NCI-H146 treated with DMSO at 0.1 percent for 48 hours (cell line): ENCODE data around the gene RNF169.

ENCODE experiments used
- DNase-seq: peaks from one replicate; lab custom pipeline; 2025; ENCODE audit not compliant: unreplicated experiment; lab: John Stamatoyannopoulos, UW

RNF169 gene, protein sequence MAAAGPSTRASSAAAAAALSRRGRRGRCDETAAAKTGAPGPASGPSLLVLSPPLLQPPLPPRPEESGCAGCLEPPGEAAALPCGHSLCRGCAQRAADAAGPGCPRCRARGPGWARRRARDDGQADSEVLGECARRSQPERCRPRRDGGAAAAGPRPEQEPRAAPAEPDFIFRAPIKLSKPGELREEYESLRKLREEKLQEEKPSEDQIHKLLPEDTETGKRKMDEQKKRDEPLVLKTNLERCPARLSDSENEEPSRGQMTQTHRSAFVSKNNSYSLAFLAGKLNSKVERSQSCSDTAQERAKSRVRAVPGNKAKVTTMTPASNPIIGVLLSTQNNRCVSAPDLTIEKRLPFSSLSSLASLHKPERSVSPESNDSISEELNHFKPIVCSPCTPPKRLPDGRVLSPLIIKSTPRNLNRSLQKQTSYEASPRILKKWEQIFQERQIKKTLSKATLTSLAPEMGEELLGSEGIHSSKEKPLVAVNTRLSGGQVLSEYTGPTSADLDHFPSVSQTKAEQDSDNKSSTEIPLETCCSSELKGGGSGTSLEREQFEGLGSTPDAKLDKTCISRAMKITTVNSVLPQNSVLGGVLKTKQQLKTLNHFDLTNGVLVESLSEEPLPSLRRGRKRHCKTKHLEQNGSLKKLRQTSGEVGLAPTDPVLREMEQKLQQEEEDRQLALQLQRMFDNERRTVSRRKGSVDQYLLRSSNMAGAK

DNA sequence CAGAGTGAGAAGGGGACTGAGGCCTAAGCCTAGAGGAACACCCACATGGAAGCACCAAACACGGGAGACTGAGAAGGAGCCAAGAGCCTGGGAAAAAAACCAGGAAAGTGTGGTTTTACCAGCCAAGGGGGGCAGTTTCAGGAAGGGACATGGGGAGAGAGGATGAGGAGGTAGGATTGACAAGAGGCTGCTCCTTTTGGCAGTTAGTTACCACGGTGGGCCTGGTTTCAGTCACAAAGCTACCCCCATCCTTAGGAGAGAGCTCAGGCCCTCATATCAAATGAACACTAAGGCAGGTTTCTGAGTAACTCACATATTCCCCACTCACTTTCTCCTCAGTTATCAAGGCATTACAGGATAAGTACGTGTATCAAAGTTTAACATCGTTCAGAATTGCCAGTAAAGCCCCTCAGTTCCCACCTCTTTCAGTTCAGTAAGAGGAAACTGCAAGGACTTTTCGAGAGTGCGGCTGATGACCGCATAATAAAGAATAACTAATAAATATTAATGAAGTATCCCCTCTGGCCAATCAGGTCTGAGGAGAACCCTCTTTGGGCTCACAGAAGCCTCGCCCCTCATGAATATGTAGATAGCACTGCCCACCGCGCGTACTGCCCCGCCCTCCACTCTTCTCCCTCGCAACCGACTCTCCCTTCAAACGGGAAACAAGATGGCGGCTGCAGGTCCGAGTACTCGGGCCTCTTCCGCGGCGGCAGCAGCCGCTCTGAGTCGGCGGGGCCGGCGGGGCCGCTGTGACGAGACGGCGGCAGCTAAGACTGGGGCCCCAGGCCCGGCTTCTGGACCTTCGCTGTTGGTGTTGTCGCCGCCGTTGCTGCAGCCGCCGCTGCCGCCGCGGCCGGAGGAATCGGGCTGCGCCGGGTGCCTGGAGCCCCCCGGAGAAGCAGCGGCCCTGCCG is at the start of gene RNF169:
TSS of gene RNF169 (plus strand) at position 639 of the 916 bp plus-strand sequence. CDS start at position 671, 32 bp downstream.
- peak; percentile 96 for DNase-seq

DNA sequence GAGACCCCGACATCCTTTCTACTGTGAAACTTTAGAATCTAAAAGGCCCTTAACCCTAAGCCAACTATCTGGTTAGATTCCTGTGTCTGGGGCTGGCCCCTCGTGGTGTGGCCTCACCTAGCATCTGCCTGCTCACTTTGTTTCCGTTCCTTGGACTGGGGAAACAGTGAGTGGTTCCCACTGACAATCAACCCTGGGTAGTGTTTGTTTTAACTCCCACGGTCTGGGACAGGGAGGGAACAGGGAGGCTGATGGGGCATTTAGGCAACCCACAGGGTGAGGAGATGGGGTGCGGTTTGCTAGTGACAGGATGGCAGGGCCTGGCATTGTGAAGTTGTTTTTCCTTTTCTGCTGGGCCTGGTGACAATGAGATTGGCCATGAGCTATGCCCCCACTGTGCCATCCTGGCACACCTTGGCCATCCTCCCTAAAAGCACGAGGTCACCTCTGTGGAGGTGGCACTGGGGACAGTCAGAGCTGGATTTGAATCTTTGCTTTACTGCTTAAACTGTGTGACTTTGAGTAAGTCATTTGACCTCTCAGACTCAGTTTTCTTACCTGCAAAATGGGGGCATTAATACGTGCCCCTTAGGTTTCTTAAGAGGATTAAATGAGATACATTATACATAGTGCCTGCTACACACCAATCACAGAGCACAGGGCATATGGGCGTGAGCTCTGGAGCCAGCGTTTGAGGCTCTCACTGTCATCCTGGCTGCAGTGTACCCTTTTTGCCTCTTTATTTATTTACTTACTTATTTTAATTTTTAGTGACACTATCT is 48.8 kb upstream of the RNF169 start:
- no peak for DNase-seq

DNA sequence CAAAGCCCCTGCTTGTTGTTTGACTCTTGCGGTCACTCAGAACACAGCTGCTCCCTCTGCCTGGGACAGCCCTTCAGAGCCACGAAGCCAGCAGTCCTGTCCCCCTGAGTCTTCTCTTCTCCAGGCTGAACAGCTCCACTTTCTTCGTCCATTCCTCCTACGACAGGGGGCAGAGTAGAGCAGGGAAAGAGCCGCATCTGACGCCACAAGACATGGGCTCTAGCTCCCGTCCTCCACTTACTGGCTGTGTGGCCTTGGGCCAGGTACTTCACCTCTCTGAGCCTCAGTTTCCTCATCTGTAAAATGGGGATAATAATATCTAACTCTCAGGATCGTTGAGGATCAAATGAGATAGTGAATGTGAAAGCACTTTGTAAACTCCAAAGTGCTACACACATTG is 47.3 kb upstream of the RNF169 start:
- no peak for DNase-seq

DNA sequence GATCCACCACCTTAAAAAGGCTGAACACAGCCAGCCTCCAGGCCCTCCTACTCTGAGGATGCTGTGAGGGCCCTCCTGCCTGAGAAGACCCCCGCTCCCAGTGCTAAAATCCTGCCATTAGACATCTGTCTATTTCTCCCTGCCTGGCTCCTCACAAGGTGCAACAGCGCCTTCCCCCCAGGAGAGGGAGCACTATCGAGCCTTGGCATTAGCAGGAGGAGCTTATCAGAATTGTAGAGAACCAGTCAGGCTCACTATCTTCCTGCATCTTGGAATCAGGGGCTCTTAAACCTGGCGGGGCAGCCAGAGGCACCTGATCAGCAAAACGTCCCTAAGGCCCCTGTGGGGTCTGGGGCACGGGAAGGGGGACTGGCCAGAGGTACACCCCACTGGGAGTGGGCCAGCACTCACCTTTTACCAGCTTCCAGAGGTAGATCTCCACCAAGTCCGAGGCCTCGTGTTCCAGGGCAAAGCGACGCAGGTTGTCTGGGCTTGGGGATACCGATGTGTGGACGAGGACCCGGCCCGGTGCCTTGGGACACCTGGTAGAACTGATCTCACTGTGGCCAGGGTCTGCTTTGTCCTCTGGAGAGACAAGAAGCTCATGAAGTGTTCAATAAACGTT is 46.2 kb upstream of the RNF169 start:
- peak; percentile 40 for DNase-seq

DNA sequence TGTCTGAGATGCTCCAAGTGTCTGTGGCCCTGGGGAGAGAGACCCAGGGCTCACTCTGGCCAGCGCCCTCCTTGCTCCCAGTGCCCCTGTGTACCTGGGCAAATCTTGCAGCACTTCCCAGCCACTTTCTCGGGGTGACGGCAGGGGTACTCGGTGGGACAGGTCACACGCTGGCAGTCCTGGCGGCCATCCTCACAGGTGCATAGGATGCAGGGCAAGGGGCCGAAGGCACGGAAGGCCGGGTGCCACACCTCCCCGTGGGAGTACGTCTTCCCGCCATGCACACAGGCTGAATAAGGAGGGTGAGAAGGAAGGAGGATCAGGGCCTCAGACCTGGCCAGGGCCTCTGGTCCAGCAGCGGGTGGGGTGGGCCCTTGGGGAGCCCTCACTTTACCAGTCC is 45.4 kb upstream of the RNF169 start:
- DNase-seq, result no peak

DNA sequence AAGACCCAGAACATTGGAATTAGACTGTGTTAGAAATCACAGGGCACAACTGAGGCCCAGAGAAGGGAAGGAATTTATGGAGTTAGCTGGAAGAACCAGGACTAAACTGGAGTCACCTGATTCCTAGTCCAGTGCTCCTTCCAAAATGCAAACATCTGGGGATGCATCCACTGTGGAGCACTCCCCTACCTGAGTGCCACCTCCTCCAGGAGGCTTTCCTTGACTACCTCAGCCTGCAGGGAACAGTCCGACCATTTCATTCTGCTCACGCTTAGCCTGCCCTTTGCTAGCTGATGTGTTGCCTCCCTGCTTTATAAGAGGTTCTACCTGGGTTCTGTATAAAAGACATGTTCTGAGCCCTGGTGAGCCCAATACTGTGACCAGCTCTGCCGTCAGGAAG is 41.5 kb upstream of the RNF169 start:
- no peak for DNase-seq

DNA sequence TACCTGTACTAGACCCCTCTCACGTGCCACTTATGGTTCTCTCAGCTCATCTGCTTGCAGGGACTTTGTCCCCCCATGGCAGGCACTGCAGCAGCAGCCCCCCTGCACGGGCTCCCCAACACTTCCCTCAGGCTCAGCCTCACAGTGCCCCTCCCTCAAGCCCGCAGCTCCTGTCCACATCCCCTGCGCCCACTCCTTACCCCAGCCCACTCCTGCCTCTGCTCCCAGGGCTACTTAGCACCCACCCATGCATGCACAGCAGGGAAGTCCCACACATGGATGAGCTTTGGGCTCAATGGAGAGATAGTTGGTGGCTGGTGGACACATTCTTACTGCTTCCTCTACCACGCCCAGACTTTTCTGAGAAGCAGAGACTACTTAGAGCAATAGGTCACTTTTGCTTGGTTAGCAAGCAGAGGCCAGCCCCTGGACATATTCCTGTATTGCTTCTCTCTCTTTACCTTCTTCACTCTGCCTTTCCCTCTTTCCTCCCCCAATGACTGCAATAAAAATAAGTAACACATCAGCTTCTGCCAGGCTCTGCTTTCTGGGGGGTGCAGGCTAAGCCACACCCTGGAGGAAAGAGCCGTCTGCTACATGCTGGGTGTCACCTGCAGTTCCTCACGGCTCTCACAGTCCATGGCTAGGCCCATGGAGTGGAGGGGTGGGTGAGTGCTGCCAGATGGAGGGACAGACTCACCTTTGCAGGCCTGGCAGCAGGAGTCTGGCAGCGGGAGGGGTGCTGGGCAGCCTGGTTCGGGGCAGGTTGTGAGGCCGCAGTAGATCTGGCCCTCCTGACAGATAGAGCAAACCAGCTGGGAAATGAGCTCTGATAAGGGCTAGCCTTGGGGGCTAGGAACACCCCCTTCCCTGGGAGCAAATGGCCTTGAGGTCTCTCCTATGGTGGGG is 40.8 kb upstream of the RNF169 start:
- DNase-seq, result no peak

DNA sequence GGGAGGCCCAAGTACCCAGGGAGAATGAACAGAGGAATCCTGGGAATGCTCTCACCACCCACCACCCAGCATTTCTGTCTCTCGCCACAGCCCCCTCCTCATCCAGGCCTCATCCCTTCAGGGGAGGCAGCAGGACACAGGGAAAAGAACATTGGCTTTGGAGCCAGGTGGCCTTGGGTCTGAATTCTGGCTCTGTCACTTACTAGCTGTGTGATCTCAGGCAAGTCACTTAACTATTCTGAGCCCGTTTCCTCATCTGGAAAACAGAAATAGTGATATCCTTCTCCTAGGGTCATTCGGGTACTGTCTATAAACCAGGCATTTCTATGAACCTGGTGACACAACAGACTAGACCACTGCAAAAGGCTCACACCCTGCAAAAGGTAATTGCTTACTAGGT is 39.5 kb upstream of the RNF169 start:
- DNase-seq, result no peak

DNA sequence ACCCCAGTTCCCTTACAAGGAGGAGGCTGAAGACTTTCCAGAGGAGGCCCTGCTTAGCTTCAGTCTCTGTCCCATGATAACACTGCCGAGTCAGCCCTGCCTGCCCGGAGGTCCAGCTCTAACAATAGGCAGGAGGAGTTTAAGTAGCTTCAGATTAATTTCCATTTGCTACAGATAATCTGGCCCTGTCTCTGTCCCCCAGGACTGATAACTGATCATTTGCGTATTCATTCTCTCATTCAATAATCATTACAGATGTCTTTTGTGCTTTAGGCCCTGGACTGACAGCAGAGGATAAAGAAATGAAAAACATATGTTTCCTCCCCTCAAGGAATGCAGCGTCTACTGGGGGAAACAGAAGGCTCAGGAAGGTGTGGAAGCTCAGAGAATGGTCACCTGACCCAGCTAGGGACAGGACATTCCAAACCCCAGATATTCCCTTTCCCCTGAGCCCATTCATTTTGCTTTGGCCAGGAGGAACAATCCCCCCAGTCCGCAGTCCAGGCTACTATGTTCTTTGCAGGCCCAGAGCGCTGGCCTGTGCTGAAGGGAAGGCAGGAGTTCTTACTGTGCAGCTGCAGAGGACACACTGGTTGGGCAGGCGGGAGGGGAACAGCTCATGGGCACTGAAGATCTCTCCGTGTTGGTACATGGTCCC is 38.2 kb upstream of the RNF169 start:
- no peak for DNase-seq

DNA sequence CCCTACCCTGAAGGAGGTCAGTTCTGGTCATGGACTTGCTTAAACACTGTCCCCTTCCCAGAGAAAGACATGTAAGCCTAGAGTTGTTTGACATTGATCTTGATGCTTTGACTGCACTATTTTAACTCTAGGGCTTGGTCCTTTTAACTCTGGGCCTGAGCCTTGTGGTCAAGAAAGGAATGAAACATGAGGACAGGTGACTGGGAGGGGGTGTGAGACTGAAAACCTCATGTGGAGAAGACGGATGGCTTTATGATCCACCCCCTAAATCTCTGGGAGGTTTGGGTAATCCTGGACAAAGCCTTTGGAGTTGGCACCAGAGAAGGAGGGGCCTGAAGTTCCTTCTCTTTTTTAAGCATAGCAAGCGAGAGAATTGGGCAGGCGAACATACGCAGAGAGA is 35.0 kb upstream of the RNF169 start:
- no peak for DNase-seq

DNA sequence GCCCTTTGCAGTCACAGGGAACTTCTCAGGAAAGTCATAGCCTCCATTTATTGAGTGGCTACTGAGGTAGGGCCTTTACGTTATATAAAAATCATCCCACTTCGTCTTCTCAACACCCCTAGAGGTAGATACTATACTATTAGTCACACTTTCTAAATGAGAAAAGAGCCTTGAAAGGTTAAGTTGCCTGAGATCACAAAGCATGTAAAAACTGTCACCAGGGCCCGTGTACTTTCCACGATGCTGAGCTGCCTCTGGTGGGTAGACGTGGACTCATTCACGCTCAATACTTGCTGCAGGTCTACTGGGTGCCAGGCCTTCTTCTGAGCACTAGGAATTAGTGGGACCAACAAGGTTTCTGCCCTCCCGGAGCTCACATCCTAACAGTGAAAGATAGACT is 33.7 kb upstream of the RNF169 start:
- no peak for DNase-seq

DNA sequence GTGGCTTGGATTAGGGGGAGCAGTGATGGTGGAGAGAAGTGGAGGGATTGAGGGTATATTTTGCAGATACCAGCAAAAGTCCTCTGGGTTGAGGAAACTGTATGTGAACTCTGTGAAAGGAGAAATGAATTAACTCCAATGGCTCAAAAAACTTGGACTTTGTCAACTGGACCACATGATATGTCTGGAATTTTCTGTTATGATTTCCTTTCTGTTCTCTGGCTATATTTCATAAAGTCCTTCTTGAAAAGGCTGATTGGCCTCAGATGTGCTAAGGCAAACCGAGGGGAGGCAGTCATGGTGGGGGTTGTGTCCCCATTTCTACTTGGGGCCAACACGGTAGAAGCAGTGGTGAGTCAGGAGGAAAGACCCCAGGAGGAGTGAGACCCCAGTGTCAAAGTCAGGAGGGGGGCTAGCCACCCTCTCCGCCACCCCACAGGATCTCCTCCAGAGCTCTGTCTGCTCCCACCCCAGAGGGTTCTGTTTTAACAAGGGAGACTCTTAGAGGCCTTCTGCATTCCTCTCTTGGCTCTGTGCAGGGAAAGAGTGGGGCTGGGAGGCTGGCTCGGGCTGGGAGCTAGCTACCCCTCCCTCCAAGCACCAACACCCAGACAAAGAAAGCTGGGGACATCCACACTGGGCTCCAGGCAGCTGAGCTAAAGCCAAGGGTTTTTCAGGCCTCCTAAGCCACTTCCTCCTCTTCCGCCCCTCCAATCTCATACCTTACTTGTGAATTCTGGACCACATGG is 31.3 kb upstream of the RNF169 start:
- DNase-seq, result no peak

DNA sequence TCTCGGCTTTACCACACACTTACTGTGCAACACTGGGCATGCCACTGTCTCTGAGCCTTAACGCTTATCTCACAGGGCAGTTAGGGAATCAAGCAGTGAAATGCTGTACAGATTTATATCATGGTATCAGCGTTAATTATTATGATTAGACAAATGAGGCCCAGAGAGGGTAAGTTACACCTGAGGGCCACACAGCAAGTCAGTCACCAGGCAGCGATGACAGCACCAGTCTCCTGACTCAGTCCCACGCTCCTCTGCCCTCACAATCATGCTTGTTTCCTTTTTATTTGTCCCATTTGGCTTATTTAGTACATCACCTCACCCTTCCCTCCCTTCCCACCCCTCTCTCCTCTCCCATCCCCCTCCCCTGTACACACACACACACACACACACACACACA is 29.6 kb upstream of the RNF169 start:
- DNase-seq, result no peak

DNA sequence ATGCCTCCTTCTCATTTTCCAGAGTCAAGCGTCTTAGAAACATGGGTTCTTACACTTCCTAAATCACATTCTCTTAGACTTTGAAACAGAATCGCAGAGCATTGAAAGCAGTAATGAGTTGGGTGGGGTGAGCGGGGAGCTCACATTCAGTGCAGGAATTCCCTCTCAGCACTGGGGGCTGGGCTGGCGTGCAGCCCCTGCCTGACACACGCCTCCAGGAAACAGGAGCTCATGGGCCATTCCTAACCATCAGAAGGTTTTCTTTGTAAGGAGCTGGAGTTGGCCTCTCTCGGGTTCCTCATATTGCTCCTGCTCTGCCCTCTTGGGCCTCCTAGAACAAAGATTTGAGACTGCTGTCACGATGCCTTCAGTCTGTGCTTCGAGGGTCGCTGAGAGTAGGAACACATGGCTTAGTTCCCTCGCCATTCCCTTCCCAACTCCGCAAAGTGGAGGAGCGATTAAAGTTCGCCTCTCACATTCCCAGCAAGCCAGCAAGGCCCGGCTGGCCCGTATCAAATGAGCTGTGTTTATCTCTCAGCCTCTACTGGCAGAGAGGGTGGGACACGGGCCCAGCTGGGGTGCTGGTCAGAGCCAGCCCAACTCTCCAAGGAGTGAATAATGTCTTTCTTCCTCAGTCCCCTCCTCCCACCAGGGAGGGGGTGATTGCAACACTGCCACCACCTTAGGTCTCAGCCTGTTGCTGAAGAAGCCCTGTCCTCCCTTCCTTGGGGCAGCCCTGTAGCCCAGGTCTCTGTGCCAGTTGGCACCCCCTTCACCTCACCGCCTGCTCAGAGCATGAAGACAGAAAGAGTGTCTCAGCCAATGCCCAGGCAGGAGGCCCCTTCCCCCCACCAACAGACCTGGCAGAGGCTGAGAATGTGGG is 27.8 kb upstream of the RNF169 start:
- no peak for DNase-seq

DNA sequence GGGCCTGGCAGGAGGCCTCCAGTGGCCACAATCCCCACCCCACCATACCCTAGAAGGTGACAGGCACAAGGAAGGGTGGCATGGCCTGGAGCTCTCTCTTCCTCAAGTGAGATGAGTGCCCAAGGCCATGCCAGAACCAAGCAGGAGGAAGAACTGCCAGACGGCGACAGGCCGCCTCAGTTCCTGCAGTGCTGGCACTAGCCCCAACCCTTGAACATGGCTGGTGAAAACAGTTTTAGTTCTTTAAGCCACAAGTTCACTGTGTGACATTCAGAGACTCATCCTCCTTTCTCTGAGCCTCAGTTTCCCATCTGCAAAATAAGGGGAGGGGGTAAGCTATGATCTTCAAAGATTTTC is 27.2 kb upstream of the RNF169 start:
- DNase-seq, result no peak

DNA sequence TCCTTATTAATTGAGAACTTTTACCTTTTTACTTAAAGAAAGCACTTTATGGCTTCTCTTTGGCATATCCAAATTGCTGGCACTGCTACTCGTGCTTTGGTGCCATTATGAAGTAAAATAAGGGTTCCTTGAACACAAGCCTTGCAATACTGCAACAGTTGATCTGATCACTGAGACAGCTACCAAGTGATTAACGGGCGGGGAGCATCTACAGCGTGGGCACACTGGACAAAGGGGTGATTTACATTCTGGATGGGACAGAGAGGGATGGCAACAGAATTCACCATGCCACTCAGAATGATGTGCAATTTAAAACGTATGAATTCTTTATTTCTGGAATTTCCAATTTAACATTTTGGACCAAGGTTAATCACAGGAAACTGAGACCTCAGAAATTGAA is 25.1 kb upstream of the RNF169 start:
- no peak for DNase-seq

DNA sequence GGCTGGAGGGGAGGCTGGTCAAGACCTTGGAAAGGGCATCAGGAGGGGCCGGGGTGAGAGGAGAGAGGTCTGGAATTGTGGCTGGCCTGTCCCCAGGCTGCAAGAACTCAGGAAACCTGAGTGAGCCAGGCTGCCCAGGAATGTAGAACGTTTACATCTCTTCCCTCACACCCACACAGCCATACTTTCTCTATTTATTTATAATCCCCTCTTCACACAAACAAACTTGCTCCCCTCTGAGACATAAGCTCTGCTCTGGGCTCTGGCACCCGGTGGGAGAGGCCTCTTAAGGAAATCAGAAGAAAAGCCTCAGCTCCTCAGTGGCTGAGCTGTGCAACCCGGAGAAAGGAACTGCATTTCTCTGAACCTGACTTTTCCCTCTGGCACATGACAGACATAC is 22.9 kb upstream of the RNF169 start:
- DNase-seq, result no peak
